ENCODE measurements around the gene HORMAD2. TPM values are rescaled to one million over a fixed set of nuclear protein-coding genes. Genes with fewer than 3 reads are reported as not detected.

HORMAD2 gene
- total RNA-seq, 1 donor from 2014 or later: not detected

DNA sequence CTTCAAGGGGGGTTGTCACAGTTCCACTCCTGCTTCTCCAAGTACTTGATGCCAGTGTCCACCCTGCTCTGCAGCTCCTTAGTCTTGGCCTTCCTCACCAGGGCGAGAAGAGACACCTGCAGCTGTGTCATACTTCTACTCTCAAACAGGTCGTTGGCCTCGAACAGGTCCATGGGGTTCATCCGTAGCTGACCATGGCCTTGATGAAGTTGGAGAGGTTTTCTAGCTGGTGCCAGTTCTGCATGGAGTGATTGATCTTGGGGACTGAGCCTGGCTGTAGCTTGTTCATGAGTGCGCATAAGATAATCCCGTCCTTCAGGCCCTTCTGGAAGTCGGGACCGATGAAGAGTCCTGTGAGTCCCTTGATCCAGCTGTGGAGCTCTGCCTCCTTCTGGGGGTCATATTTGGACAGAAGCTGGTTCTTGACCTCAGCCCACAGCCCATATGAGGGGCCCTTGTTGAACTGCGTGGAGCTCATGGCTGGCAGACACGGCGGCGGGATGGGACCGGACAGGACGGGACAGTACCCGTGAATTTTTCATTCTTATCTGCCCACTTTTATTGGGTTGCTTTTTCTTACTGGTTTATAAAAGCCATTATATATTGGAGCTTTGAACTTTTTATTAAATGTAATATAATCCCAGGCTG lies 33.4 kb upstream of the HORMAD2 start:
- H3K9me3 Mint-ChIP-seq: peaks cover 5% of the 10 kb centered on the region

DNA sequence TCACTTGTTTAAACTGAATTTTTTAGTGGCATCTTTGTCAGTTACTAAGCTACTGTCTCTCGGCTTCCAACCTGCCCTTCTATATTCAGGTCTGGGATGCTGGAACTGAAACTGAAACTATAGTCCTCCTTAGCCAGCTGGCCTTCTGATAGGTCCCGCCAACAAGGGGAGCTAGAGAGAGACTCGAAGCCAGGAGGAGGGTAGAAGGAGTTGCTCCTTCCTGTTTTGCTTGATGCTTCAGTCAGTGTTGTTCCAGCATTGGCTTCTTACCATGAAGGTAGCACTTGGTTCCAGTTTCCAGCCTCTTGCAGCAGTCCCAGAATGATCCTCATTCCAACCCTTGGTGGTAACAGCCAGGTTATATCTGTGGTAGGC lies 32.9 kb upstream of the HORMAD2 start:
- H3K4me1 Mint-ChIP-seq (ENCODE audit: unreplicated experiment): peaks cover 22% of the 10 kb centered on the region
- peak overlapping the region; percentile 36 for H3K27ac Mint-ChIP-seq
- TF ChIP-seq, protein P1, sequence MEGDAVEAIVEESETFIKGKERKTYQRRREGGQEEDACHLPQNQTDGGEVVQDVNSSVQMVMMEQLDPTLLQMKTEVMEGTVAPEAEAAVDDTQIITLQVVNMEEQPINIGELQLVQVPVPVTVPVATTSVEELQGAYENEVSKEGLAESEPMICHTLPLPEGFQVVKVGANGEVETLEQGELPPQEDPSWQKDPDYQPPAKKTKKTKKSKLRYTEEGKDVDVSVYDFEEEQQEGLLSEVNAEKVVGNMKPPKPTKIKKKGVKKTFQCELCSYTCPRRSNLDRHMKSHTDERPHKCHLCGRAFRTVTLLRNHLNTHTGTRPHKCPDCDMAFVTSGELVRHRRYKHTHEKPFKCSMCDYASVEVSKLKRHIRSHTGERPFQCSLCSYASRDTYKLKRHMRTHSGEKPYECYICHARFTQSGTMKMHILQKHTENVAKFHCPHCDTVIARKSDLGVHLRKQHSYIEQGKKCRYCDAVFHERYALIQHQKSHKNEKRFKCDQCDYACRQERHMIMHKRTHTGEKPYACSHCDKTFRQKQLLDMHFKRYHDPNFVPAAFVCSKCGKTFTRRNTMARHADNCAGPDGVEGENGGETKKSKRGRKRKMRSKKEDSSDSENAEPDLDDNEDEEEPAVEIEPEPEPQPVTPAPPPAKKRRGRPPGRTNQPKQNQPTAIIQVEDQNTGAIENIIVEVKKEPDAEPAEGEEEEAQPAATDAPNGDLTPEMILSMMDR (conservative IDR thresholded peaks at IDR 0.05): no peak
- no peaks in the 10 kb centered on the region for H3K27me3 Mint-ChIP-seq
- peak; percentile 31 for DNase-seq (ENCODE audit: extremely low spot score, unreplicated experiment)
- H3K36me3 Mint-ChIP-seq: no peaks in the 10 kb centered on the region
- H3K4me3 Mint-ChIP-seq: no peak overlapping the region
- H3K9me3 Mint-ChIP-seq: peaks cover 5% of the 10 kb centered on the region

More for the DNA sequence above, 33.4 kb upstream of the HORMAD2 start:
- peak; percentile 53 for DNase-seq (ENCODE audit: extremely low spot score, unreplicated experiment)
- TF ChIP-seq, protein P1 (conservative IDR thresholded peaks at IDR 0.05): no peak
- H3K4me1 Mint-ChIP-seq (ENCODE audit: unreplicated experiment): peaks cover 23% of the 10 kb centered on the region
- H3K36me3 Mint-ChIP-seq: peaks cover under 1% of the 10 kb centered on the region
- no peak overlapping the region for H3K4me3 Mint-ChIP-seq
- H3K27ac Mint-ChIP-seq: peak overlapping the region; percentile 36
- no peaks in the 10 kb centered on the region for H3K27me3 Mint-ChIP-seq

DNA sequence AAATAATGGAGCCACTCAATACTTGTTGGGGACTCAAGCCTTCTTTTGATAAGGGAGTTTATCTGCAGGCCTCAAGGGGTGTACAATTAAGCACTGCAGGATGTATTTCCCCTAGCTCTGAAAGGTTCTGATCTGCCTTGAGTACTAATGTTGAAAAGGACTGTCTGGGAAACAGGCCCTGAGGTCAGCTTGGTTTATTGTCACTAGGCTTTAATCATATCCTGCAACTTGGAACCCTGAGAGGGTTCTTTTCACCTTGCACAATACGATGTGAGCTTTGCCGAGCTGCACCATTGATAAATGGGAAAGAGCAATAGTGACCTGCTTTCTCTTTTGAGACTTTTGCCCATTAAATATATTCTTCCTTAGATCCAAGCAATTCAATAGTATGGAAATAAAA lies 31.6 kb upstream of the HORMAD2 start:
- Mint-ChIP-seq H3K4me1 (ENCODE audit: unreplicated experiment) (peaks cover 15% of the 10 kb centered on the region), H3K27ac (no peak overlapping the region), H3K4me3 (no peak overlapping the region), H3K36me3 (no peaks in the 10 kb centered on the region), H3K27me3 (no peaks in the 10 kb centered on the region), H3K9me3 (peaks cover 5% of the 10 kb centered on the region)
- TF ChIP-seq, protein P1 (conservative IDR thresholded peaks at IDR 0.05): no peak
- DNase-seq (ENCODE audit: extremely low spot score, unreplicated experiment): no peak

GRCh38 chr22:30054067-30054763 lies 26.0 kb upstream of the HORMAD2 start:
- Mint-ChIP-seq H3K27me3 (no peaks in the 10 kb centered on the region), H3K9me3 (peaks cover under 1% of the 10 kb centered on the region), H3K36me3 (no peaks in the 10 kb centered on the region), H3K27ac (no peak overlapping the region), H3K4me1 (ENCODE audit: unreplicated experiment) (peaks cover 8% of the 10 kb centered on the region), H3K4me3 (no peak overlapping the region)
- TF ChIP-seq, protein P1 (conservative IDR thresholded peaks at IDR 0.05): no peak
- DNase-seq (ENCODE audit: extremely low spot score, unreplicated experiment): no peak

- TF ChIP-seq, protein P1 (conservative IDR thresholded peaks at IDR 0.05): no peak
- Mint-ChIP-seq H3K4me3 (no peak overlapping the region), H3K36me3 (no peaks in the 10 kb centered on the region), H3K4me1 (ENCODE audit: unreplicated experiment) (peaks cover 8% of the 10 kb centered on the region), H3K27me3 (no peaks in the 10 kb centered on the region), H3K27ac (no peak overlapping the region), H3K9me3 (peaks cover 4% of the 10 kb centered on the region)
- DNase-seq (ENCODE audit: extremely low spot score, unreplicated experiment): no peak
Observed at GRCh38 chr22:30054764-30055069, 25.5 kb upstream of the HORMAD2 start.
